ENCODE data around the gene STX16. TPM values are rescaled to one million over a fixed set of nuclear protein-coding genes. Genes with fewer than 3 reads are reported as not detected.
A peak's percentile ranks its signal among the peaks of the same experiment; 100 is the strongest.

STX16 gene
- total and polyA plus RNA-seq, 9 of the 15 experiments (the other 6 are each of a cell fraction or from before 2014, with no cell fraction given) = 4.4 to 43.5 (median 14.7) TPM

- peak in 1 of 3 experiments; percentile 37; a peak in 1 of 6 replicates for TF ChIP-seq ZBTB11 (CRISPR knock-in tag; IDR thresholded peaks at IDR 0.05)
Observed at GRCh38 chr20:58712151-58712791, 61.2 kb downstream of the STX16 start (continued).

- no peaks in the 10 kb centered on the region for H3K9me3 ChIP-seq (replicated peaks; ENCODE audit: control insufficient read depth, insufficient read depth, low read depth, low read length)
- intact Hi-C loops (cut with micrococcal nuclease) = no loop called here
- DNase-seq (ENCODE audit: extremely low read depth in 1 of 4, low spot score in 3 of 4) = no peak
- no peak overlapping the region for H2AFZ ChIP-seq (ENCODE audit: low read depth, low read length)
- no peaks in the 10 kb centered on the region for H3K79me2 ChIP-seq (ENCODE audit: control insufficient read depth, insufficient read depth, low read length)
- no peak for TF ChIP-seq ZNF589 (CRISPR knock-in tag; IDR thresholded peaks at IDR 0.05; ENCODE audit: low read depth)
- TF ChIP-seq IRF2 (CRISPR knock-in tag; IDR thresholded peaks at IDR 0.05) = no peak
- TF ChIP-seq STAG1 (CRISPR knock-in tag; IDR thresholded peaks at IDR 0.05; ENCODE audit: borderline replicate concordance) = no peak
- no peak for TF ChIP-seq STAT5A (IDR thresholded peaks at IDR 0.05; ENCODE audit: borderline replicate concordance, low read length)
- TF ChIP-seq POLR2G (IDR thresholded peaks at IDR 0.05; ENCODE audit: low read depth, low read length) = 0 out of 2 replicates have a peak, but pooled peaks have one; percentile 6
- TF ChIP-seq ZNF75A (CRISPR knock-in tag; IDR thresholded peaks at IDR 0.05) = no peak
- peaks cover 2% of the 10 kb centered on the region for H3K9me1 ChIP-seq (ENCODE audit: control insufficient read depth, insufficient read depth, low read length)
- H3K27ac ChIP-seq (ENCODE audit: extremely low read depth, low read depth, low read length) = no peak overlapping the region
- H3K4me2 ChIP-seq (ENCODE audit: insufficient read depth, low read length) = no peak overlapping the region
- no peak overlapping the region for H3K4me3 ChIP-seq
- H3K9ac ChIP-seq (ENCODE audit: insufficient read depth in 1 of 2, low read depth in 2 of 2, low read length in 2 of 2) = no peak overlapping the region; a peak in 1 of 4 replicates
- ChIA-PET CTCF (ENCODE audit: low intra/inter-chr PET ratio) (no interaction called here), POLR2A (interaction anchor here (1.0 kb wide), 1 partner anchor 13 kb away, joined by 4 read pairs; no protein-coding TSS in a partner anchor)
- no TSS peak for BruUV-seq (replicated peaks)
- H4K20me1 ChIP-seq (replicated peaks; ENCODE audit: control insufficient read depth, insufficient read depth, low read length) = no peaks in the 10 kb centered on the region
- peaks cover 0 to 27% of the 10 kb centered on the region in 2 experiments; a peak in 1 of 5 replicates for H3K4me1 ChIP-seq (replicated peaks in 1 of 2; ENCODE audit: control insufficient read depth in 2 of 2, insufficient read depth in 2 of 2, low read length in 2 of 2)
- no peaks in the 10 kb centered on the region for H3K36me3 ChIP-seq (ENCODE audit: control insufficient read depth, insufficient read depth, low read length)
- H3K27me3 ChIP-seq (ENCODE audit: control insufficient read depth in 2 of 2, insufficient read depth in 2 of 2, low read length in 2 of 2) = peaks cover 0 to 55% of the 10 kb centered on the region in 2 experiments; a peak in 2 of 5 replicates
- ATAC-seq = no peak
- FAIRE-seq = no peak
- 17% methylated on average over 21 of the region's 24 CpGs for WGBS (ENCODE audit: insufficient coverage, low coverage, missing lambda C conversion rate)
- in situ Hi-C loops (cut with MboI) = no loop called here
Observed at GRCh38 chr20:58712806-58713731, 62.0 kb downstream of the STX16 start.
